HCT116 (cell line): ENCODE data around the gene SCFD1. TPM values are rescaled to one million over a fixed set of nuclear protein-coding genes. Genes with fewer than 3 reads are reported as not detected.

Source experiments
- ATAC-seq: fragments of 200-7000 bp; cut with Tn5 transposase; 2 replicates; pipeline ENCODE4 v1.9.1; 2020; ENCODE audit warnings: mild to moderate bottlenecking, moderate library complexity
- BruUV-seq: library from RNA; stranded (reverse); fragments of 400-500 nt; replicated peaks from 2 replicates; lab custom pipeline; 2021; lab: Mats Ljungman, UMichigan
- CTCF ChIA-PET: fragments of 300-600 bp; sonication (Branson Sonifier 250); formaldehyde crosslinking; loops from one replicate; lab custom pipeline; 2021; ENCODE audit warnings: antibody characterized with exemption; lab: Charles Lee
- POLR2A ChIA-PET: fragments of 300-600, 350-600 bp; sonication (Branson Sonifier 250); formaldehyde crosslinking; loops from one replicate; lab custom pipeline; 2021; ENCODE audit warnings: antibody characterized with exemption; lab: Charles Lee
- RAD21 ChIA-PET, 2 experiments: fragments of 300-600 bp; sonication (Branson Sonifier 250); formaldehyde crosslinking; loops; one replicate each; lab custom pipeline; 2023; ENCODE audit warnings: low total read pairs in 2 of 2; ENCODE audit not compliant: uncharacterized antibody in 2 of 2, unreplicated experiment in 2 of 2, low non-redundant PET in 1 of 2; lab: Charles Lee
- DNase-seq: peaks from one replicate; pipeline ENCODE4 v3.0.0-alpha.2; 2010; ENCODE audit warnings: low read depth, low spot score
- H2AFZ ChIP-seq: fragments of 200-600 bp; shearing (Covaris generic), sonication (generic); 2 replicates; pipeline ENCODE4 v1.6.1; 2017; ENCODE audit warnings: low read depth, mixed run types, mixed read lengths, antibody characterized with exemption, low read length; ENCODE audit not compliant: poor library complexity, severe bottlenecking
- H3K27ac ChIP-seq: 2 replicates; pipeline ENCODE4 v1.5.1; 2012; ENCODE audit warnings: low read depth, low read length
- H3K27me3 ChIP-seq: fragments of 200-600 bp; sonication (generic); 2 replicates; pipeline ENCODE4 v1.6.1; 2016; ENCODE audit warnings: mixed run types, low read length, mixed read lengths; ENCODE audit not compliant: insufficient read depth
- H3K36me3 ChIP-seq, 2 experiments: fragments of 200-500 bp in 1 of 2; fragments of 200-600 bp in 1 of 2; sonication (Bioruptor generic) in 1 of 2; sonication (generic) in 1 of 2; 2 replicates each; pipeline versions ENCODE4 v1.5.1 to v1.6.1; 2014 to 2016; ENCODE audit warnings: low read length in 2 of 2, inconsistent platforms in 1 of 2, mixed read lengths in 1 of 2, mixed run types in 1 of 2; ENCODE audit not compliant: insufficient read depth in 2 of 2, control insufficient read depth in 1 of 2
- H3K4me1 ChIP-seq, 2 experiments: fragments of 200-600 bp in 1 of 2; sonication (generic) in 1 of 2; 2 replicates each; pipeline versions ENCODE4 v1.5.1 to v1.6.1; 2012 to 2017; ENCODE audit warnings: low read length in 2 of 2, inconsistent platforms in 1 of 2, mild to moderate bottlenecking in 1 of 2, mixed read lengths in 1 of 2, mixed run types in 1 of 2, moderate library complexity in 1 of 2; ENCODE audit not compliant: insufficient read depth in 2 of 2, control insufficient read depth in 1 of 2
- H3K4me2 ChIP-seq: fragments of 200-600 bp; sonication (generic); 2 replicates; pipeline ENCODE4 v1.6.1; 2017; ENCODE audit warnings: mixed run types, low read length, mixed read lengths
- H3K4me3 ChIP-seq, 2 experiments: fragments of 200-600 bp in 1 of 2; sonication (generic) in 1 of 2; replicated peaks in 1 of 2; 2 replicates each; pipeline ENCODE4 v1.5.1; 2011 to 2016; ENCODE audit warnings: low read length in 2 of 2, control low read depth in 1 of 2, low read depth in 1 of 2, mild to moderate bottlenecking in 1 of 2, mixed read lengths in 1 of 2, mixed run types in 1 of 2
- H3K79me2 ChIP-seq: fragments of 200-600 bp; sonication (generic); 2 replicates; pipeline ENCODE4 v1.6.1; 2017; ENCODE audit warnings: mild to moderate bottlenecking, mixed run types, low read length, moderate library complexity, mixed read lengths; ENCODE audit not compliant: insufficient read depth
- H3K9ac ChIP-seq: fragments of 200-600 bp; sonication (generic); 2 replicates; pipeline ENCODE4 v1.6.1; 2016; ENCODE audit warnings: low read length, mixed read lengths
- H3K9me2 ChIP-seq: fragments of 200-600 bp; sonication (generic), shearing (Covaris generic); 2 replicates; pipeline ENCODE4 v1.6.1; 2017; ENCODE audit warnings: mixed run types, mild to moderate bottlenecking, moderate library complexity; ENCODE audit not compliant: insufficient read depth
- H3K9me3 ChIP-seq, 2 experiments: fragments of 200-500 bp in 1 of 2; fragments of 200-600 bp in 1 of 2; sonication (Bioruptor generic) in 1 of 2; sonication (generic) in 1 of 2; 2 replicates each; pipeline ENCODE4 v1.6.1; 2014 to 2017; ENCODE audit warnings: low read length in 2 of 2, mixed read lengths in 2 of 2, inconsistent platforms in 1 of 2, low read depth in 1 of 2, mild to moderate bottlenecking in 1 of 2, mixed run types in 1 of 2, moderate library complexity in 1 of 2; ENCODE audit not compliant: control insufficient read depth in 1 of 2, insufficient read depth in 1 of 2
- H4K20me1 ChIP-seq: fragments of 200-600 bp; sonication (generic), shearing (Covaris generic); 2 replicates; pipeline ENCODE4 v1.6.1; 2017; ENCODE audit warnings: mixed run types, mild to moderate bottlenecking, moderate library complexity; ENCODE audit not compliant: insufficient read depth
- ATF3 ChIP-seq: IDR thresholded peaks from 2 replicates; pipeline ENCODE4 v1.6.1; 2012
- CBX3 ChIP-seq: IDR thresholded peaks from 2 replicates; pipeline ENCODE4 v1.6.1; 2012; ENCODE audit warnings: low read depth
- CEBPB ChIP-seq: IDR thresholded peaks from 2 replicates; pipeline ENCODE4 v1.6.1; 2012; ENCODE audit warnings: low read depth
- ELF1 ChIP-seq: IDR thresholded peaks from 2 replicates; pipeline ENCODE4 v1.6.1; 2012; ENCODE audit warnings: low read depth, borderline replicate concordance
- EZH2phosphoT487 ChIP-seq: fragments of 200-600 bp; IDR thresholded peaks from 2 replicates; pipeline ENCODE4 v1.6.1; 2018; ENCODE audit warnings: antibody characterized with exemption, borderline replicate concordance
- FOSL1 ChIP-seq: IDR thresholded peaks from 2 replicates; pipeline ENCODE4 v1.6.1; 2012; ENCODE audit warnings: low read depth
- JUND ChIP-seq: IDR thresholded peaks from 2 replicates; pipeline ENCODE4 v1.6.1; 2012
- POLR2A ChIP-seq: IDR thresholded peaks from 2 replicates; pipeline ENCODE4 v1.7.0; 2011; ENCODE audit warnings: borderline replicate concordance; ENCODE audit not compliant: insufficient read depth, insufficient read length; ENCODE audit errors: extremely low read depth
- POLR2AphosphoS5 ChIP-seq: IDR thresholded peaks from 2 replicates; pipeline ENCODE4 v1.6.1; 2011; ENCODE audit warnings: mild to moderate bottlenecking, low read depth, low read length, moderate library complexity
- RAD21 ChIP-seq: IDR thresholded peaks from 2 replicates; pipeline ENCODE4 v1.6.1; 2012; ENCODE audit warnings: low read depth, mild to moderate bottlenecking
- SIN3A ChIP-seq: IDR thresholded peaks from 2 replicates; pipeline ENCODE4 v1.6.1; 2012; ENCODE audit warnings: low read depth
- SP1 ChIP-seq: IDR thresholded peaks from 2 replicates; pipeline ENCODE4 v1.6.1; 2012; ENCODE audit warnings: low read depth
- TCF7L2 ChIP-seq: IDR thresholded peaks from 2 replicates; pipeline ENCODE4 v1.7.0; 2011; ENCODE audit warnings: borderline replicate concordance, inconsistent platforms; ENCODE audit not compliant: insufficient read depth, insufficient read length; ENCODE audit errors: extremely low read depth
- YY1 ChIP-seq: IDR thresholded peaks from 2 replicates; pipeline ENCODE4 v1.6.1; 2011; ENCODE audit warnings: low read length, low read depth, moderate library complexity, mild to moderate bottlenecking; ENCODE audit not compliant: insufficient replicate concordance; ENCODE audit errors: extremely low read depth
- ZBTB33 ChIP-seq: IDR thresholded peaks from 2 replicates; pipeline ENCODE4 v1.6.1; 2011; ENCODE audit warnings: mild to moderate bottlenecking, low read length, moderate library complexity; ENCODE audit not compliant: insufficient replicate concordance; ENCODE audit errors: extremely low read depth
- ZNF274 ChIP-seq: fragments of 200-500 bp; sonication (Bioruptor generic); IDR thresholded peaks from 2 replicates; pipeline ENCODE4 v1.6.1; 2014; ENCODE audit warnings: mild to moderate bottlenecking, low read depth, low read length, inconsistent platforms
- intact Hi-C: fragments of 100-400 bp; cut with micrococcal nuclease; formaldehyde crosslinking; loops from 2 replicates; pipeline ENCODE4 v1.10.0; 2022
- total RNA-seq: library from RNA; stranded (reverse); gene quantifications from one replicate; pipeline ENCODE4 v1.2.1, GENCODE V29; 2021; ENCODE audit not compliant: unreplicated experiment
- TF ChIP-seq, protein P1 (sequence below): IDR thresholded peaks from 2 replicates; pipeline ENCODE4 v1.6.1; 2012
- TF ChIP-seq, protein P2 (sequence below): IDR thresholded peaks from 2 replicates; pipeline ENCODE4 v1.6.1; 2012; ENCODE audit warnings: low read depth

SCFD1 gene
- total RNA-seq, 1 experiment from 2014 or later = 71.1 TPM

- no peaks in the 10 kb centered on the region for H3K36me3 ChIP-seq
- intact Hi-C loops = no loop called here
- POLR2A ChIA-PET = interaction anchor here (1.6 kb wide), 1 partner anchor 15 kb away, joined by 3 read pairs; no protein-coding TSS in a partner anchor
These were observed 84.6 kb downstream of the SCFD1 start for GRCh38 chr14:30706704-30707103.

More at GRCh38 chr14:30706704-30707103, 84.6 kb downstream of the SCFD1 start:
- ChIA-PET CTCF (no interaction called here), RAD21 (no interaction called here)
- no TSS peak for BruUV-seq
- no peaks in the 10 kb centered on the region for H3K9me2 ChIP-seq
- H4K20me1 ChIP-seq = no peaks in the 10 kb centered on the region
- no peak overlapping the region for H2AFZ ChIP-seq
- TF ChIP-seq RAD21 (no peak), TCF7L2 (no peak), ELF1 (no peak), SIN3A (no peak), SP1 (no peak), ZNF274 (no peak), CEBPB (no peak), FOSL1 (no peak), ZBTB33 (no peak), JUND (no peak), POLR2AphosphoS5 (no peak), POLR2A (no peak), CBX3 (no peak), ATF3 (no peak), YY1 (no peak), EZH2phosphoT487 (no peak)
- TF ChIP-seq, protein P1, sequence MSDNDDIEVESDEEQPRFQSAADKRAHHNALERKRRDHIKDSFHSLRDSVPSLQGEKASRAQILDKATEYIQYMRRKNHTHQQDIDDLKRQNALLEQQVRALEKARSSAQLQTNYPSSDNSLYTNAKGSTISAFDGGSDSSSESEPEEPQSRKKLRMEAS = no peak
- TF ChIP-seq, protein P2, sequence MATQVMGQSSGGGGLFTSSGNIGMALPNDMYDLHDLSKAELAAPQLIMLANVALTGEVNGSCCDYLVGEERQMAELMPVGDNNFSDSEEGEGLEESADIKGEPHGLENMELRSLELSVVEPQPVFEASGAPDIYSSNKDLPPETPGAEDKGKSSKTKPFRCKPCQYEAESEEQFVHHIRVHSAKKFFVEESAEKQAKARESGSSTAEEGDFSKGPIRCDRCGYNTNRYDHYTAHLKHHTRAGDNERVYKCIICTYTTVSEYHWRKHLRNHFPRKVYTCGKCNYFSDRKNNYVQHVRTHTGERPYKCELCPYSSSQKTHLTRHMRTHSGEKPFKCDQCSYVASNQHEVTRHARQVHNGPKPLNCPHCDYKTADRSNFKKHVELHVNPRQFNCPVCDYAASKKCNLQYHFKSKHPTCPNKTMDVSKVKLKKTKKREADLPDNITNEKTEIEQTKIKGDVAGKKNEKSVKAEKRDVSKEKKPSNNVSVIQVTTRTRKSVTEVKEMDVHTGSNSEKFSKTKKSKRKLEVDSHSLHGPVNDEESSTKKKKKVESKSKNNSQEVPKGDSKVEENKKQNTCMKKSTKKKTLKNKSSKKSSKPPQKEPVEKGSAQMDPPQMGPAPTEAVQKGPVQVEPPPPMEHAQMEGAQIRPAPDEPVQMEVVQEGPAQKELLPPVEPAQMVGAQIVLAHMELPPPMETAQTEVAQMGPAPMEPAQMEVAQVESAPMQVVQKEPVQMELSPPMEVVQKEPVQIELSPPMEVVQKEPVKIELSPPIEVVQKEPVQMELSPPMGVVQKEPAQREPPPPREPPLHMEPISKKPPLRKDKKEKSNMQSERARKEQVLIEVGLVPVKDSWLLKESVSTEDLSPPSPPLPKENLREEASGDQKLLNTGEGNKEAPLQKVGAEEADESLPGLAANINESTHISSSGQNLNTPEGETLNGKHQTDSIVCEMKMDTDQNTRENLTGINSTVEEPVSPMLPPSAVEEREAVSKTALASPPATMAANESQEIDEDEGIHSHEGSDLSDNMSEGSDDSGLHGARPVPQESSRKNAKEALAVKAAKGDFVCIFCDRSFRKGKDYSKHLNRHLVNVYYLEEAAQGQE = no peak
- no peaks in the 10 kb centered on the region for H3K4me1 ChIP-seq
- H3K9ac ChIP-seq = no peak overlapping the region
- H3K9me3 ChIP-seq = no peaks in the 10 kb centered on the region
- no peak overlapping the region for H3K4me3 ChIP-seq
- ATAC-seq = no peak
- DNase-seq = no peak
- H3K27ac ChIP-seq = no peak overlapping the region
- H3K79me2 ChIP-seq = no peaks in the 10 kb centered on the region
- H3K4me2 ChIP-seq = no peak overlapping the region
- H3K27me3 ChIP-seq = no peaks in the 10 kb centered on the region
